ENCODE results near the gene NEU2.
"Not testable (repeated sequence)": the region's sequence is repeated elsewhere in the genome, so short reads cannot be mapped to it uniquely, and the experiment has no call there.

The NEU2 gene

DNA sequence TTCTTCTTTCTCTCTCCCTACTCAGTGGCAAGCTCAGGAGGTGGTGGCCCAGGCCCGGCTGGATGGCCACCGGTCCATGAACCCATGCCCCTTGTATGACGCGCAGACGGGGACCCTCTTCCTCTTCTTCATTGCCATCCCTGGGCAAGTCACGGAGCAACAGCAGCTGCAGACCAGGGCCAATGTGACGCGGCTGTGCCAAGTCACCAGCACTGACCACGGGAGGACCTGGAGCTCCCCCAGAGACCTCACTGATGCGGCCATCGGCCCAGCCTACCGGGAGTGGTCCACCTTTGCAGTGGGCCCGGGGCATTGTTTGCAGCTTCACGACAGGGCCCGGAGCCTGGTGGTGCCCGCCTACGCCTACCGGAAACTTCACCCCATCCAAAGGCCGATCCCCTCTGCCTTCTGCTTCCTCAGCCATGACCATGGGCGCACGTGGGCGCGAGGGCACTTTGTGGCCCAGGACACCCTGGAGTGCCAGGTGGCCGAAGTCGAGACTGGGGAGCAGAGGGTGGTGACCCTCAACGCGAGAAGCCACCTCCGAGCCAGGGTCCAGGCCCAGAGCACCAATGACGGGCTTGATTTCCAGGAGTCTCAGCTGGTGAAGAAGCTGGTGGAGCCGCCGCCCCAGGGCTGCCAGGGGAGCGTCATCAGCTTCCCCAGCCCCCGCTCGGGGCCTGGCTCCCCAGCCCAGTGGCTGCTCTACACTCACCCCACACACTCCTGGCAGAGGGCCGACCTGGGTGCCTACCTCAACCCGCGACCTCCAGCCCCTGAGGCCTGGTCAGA, 1.8 kb downstream of the NEU2 start:
- no peak for DNase-seq (ENCODE audit: low read depth)

DNA sequence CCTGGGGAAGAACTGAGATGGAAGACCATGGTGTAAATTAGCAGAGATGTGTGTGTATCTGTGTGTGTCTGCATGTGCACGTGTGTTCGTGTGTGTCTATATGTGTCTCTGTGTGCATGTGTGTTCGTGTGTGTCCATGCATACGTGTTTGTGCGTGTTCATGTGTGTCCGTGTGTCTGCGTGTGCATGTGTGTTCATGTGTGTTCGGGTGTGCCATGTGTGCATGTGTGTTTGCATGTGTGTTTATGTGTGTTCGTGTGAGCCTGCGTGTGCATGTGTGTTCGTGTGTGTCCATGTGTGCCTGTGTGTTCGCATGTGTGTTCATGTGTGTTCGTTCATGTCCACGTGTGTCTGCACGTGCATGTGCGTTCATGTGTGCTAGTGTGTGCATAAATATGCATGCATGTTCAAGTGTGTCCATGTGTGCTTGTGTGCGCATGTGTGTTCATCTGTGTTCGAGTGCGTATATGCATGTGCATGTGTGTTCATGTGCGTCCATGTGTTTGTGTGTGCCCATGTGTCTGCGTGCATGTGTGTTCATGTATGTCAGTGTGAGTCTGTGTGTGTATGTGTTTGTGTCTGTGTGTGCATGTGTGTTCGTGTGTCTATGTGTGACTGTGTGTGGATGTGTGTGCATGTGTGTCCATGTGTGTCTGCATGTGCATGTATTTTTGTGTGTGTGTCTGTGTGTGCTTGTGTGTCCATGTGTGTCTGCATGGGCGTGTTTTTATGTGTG, 3.1 kb downstream of the NEU2 start:
- no peak for DNase-seq (ENCODE audit: low read depth)

DNA sequence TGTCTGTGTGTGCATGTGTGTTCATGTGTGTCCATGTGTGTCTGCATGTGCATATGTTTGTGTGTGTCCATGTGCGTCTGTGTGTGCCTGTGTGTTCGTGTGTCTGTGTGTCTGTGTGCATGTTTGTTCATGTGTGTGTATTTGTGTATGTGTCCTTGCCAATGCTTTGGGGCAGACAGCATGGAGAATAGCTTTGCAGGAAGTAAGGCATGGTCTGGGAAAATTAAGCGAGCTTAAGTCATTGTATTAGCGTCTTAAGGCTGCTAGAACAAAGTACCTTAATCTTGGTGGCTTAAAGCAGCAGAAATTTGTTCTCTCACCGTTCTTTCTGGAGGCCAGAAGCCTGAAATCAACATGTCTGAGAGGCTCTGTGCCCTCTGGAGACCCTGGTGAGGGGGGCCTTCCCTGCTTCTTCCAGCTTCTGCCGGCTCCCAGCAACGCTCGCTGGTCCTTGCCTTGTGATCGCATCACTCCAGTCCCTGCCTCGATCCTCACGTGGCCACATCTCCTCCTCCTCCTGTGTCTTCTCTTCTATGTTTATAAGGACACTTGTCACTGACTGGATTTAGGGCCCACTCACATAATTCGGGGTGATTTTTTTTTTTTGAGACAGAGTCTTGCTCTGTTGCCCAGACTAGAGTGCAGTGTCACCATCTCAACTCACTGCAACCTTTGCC, 3.8 kb downstream of the NEU2 start:
- no peak for DNase-seq (ENCODE audit: low read depth)

DNA sequence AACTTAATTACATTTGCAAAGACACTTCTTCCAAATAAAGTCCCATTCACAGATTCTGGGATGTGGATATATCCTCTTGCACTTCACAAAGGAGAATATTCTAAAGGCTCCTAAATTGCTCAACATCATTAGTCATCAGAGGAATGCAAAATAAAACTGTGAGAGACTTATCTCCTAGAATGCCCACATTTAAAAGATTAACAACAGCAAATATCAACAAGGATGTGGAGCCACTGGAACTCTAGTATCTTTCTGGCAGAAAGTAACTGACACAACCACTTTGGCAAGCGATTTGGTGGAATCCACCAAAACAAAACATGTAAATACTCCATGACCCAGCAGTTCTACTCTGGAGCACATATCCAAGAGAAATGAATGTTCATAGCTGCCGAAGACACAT, 4.6 kb downstream of the NEU2 start:
- no peak for DNase-seq (ENCODE audit: low read depth)

DNA sequence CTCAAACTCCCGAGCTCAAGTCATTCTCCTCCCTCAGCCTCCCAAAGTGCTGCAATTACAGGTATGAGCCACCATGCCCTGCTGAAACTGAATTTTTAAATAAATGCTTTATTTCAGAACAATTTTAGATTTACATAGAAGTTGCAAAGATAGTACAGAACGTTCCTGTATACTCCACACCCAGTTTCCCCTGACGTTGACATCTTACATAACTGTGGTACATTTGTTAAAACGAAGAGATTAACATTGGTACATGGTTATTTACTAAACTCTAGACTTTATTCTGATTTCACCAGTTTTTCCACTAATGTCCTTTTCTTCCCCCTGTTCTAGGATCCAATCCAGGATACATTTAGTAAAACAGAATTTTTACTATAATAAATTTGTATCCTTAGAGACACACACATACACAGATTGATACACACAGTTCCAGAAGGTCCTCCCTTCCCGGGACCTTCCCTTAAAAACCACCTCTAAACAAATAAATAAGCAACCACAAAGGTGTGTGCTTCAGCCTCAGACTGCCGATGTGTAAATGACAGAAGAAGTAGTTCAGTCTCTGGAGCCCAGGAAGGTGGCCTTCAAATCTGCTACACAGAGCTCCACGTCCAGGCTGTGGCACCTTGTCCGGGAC, 6.9 kb downstream of the NEU2 start:
- no peak for DNase-seq (ENCODE audit: low read depth)

DNA sequence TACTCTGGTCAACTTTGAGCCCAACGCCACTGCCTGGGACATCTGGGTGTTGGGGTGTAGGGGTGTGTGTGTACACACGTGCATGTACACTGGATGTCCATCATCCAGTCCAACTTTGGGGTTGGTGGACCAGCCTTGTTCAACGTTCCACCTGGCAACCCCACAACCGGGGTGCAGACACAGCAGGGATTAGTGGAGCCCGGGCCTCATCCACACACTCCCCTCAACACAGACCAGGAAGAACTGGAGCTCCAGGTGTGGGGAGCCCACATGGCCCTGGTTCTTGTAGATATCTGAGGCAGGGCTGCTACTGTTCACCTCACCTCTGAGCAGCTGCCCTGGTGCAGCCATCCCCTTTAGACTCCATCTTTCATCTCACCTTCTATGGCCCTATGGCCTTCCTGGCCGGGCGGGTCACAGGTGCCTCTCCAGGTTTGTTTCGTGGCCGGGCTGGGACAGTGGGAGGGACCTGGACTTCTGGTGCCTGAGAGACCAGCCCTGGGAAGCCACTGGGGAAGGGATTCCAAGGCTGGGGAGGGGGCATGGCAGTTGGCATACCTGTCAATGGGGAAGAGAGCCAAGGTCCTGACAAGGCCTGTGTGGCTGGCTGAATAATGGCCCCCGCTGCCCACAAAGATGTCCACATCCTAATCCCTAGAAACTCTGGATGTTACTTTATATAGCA, 7.5 kb downstream of the NEU2 start:
- no peak for DNase-seq (ENCODE audit: low read depth)

DNA sequence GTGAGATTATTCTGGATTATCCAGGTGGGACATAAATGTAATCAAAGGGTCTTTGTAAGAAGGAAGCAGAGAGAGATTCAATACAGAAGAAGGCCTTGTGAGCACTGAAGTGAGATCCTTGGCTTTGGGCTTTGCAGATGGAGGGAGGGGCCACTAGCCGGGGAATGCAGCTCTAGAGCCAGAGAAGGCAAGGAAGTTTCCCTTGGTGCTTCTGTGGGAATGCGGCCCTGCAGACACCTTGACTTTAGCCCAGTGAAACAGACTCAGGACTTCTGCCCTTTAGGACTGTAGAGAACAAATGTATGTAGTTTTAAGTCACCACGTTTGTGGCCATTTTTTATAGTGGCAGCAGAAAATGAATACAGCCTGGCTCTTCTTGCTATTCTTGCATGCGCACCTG, 8.1 kb downstream of the NEU2 start:
- DNase-seq (ENCODE audit: low read depth) = no peak

DNA sequence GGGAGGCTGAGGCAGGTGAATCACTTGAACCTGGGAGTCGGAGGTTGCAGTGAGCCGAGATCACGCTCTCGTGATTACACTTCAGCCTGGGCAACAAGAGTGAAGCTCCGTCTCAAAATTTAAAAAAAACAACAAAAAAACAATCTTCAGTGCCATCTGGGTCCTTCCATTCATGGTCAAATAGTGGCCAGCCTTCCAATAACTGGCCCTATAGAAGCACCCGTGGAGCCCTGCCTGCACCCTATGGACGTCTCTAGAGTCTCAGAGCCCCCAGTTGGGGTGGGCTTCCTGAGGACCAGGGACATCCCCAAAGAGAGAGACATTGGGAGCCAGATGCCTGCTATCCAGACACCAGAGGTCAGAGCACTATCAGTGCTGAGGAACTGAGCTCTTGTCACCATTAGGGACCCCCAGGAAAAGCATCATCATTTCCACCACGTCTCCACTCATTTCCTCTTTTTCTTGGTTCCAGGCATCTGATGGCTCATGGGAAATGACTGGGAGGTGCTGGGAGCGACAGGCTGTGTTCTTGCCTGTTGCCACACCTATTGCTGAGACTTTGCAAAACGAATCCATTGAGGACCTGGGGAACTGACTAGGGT, 9.4 kb downstream of the NEU2 start:
- no peak for DNase-seq (ENCODE audit: low read depth)

DNA sequence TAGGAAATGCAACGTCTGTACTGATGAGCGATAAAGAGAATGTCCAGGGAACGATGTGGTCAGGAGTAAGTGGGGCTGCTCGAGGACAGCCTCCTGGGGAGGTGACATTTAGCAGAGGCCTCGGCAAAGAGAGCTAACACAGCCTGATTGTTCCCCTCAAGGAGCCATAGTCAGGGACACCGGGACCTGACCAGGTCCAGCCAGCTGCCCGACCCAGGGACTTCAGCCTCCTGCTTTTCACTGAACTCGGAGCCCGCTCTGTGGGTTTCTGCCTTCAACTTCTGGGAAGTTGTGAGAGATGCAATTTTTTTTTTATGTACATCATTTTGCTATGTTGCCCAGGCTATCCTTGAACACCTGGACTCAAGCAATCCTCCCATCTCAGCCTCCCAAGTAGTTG, 10.1 kb downstream of the NEU2 start:
- DNase-seq (ENCODE audit: low read depth) = no peak

DNA sequence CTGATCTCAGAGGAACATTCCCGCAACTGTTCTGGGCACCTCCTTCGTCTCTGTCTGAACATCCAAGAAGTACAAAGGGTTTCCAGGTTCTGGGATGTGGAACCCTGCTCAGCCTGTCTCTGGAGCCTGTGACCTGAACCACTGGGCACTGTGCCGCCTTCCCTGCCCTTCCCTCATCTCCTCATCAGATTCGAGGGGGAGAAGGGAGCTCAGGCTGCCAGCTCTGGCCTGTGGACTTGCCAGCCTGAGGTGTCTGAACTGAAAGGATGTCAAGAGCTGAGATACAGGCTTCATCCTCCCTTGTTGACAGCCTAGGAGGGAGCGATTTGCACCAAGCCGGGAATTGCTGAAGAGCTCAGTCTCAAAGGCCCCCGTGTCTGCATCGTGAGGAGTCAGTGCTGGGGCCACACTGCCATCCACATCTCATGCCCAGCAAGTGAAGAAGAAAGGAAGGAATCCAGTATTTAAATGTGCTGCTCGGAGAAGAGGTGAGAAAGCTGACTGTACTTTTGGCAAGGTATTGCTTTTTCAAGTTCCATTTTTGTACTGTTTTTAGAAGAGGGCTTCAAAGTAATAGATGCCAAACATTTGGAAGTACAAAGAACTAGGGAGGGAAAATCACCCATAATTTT, 12.6 kb downstream of the NEU2 start:
- no peak for DNase-seq (ENCODE audit: low read depth)

DNA sequence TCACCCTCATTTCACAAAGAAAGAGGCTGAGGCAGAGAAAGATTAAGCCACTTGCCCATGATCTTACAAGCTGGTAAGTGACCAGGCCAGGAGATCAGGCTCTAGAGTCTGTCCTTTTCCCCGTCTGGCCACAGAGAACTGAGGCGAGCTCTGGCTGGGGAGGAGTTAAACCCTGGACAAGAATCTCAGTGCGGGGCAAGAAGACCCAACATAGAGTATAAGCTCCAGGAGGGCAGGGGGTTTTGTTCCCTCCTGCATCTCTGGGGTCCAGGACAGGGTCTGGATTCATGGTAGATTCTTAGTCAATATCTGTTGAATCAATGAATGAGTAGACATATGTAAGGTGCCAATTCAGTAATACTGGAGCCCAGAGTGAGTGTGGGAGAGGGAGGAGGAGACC, 14.7 kb downstream of the NEU2 start:
- DNase-seq (ENCODE audit: low read depth) = no peak

DNA sequence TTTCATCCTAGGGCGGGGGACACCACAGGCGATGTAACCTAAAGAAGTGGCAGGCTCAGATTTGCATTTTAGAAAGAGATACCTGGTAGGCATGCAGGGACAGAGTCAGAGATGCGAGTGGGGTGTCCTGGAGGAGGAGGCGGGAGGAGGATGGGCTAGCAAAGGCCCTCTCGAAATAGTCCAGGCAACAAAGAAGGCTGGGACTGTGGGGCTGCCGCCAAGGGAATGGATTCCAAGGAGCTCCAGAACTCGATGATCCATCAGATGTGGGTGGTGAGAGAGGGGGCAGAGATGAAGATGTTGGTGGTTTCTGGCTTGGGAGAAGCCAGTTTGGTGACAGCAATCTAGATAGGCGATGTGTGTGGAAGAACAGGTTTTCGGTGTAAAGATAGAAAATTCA, 15.2 kb downstream of the NEU2 start:
- no peak for DNase-seq (ENCODE audit: low read depth)

DNA sequence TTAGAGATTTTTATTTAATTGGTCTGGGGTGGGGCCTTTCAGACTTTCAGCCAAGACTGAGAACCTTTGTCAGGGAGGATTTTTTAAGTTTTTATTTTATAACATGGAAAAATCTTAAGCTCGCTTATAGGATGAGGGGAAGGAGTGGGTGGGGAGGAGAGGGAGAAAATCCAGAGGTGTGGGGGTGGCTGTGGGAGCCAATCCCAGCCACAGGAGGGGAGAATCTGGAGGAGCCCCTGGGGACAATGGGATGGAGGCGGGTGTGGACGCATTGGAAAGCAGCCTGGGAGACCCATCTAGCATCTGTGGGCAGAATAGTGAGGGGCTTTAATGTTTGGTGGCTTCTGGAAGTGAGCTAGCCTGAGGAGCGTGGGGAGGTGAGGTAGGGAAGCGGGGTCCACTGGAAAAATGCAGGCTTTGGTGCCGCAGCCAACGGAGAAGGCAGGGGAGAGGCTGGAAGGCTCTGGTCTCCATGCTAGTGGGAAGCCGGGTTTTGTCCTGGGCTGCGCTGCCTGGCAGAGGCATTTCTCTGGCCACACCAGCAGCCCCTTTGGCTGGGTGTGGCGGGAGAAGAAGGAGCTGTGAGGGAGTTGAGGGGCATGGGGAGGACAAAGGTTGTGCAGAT, 16.2 kb downstream of the NEU2 start:
- DNase-seq (ENCODE audit: low read depth) = no peak

DNA sequence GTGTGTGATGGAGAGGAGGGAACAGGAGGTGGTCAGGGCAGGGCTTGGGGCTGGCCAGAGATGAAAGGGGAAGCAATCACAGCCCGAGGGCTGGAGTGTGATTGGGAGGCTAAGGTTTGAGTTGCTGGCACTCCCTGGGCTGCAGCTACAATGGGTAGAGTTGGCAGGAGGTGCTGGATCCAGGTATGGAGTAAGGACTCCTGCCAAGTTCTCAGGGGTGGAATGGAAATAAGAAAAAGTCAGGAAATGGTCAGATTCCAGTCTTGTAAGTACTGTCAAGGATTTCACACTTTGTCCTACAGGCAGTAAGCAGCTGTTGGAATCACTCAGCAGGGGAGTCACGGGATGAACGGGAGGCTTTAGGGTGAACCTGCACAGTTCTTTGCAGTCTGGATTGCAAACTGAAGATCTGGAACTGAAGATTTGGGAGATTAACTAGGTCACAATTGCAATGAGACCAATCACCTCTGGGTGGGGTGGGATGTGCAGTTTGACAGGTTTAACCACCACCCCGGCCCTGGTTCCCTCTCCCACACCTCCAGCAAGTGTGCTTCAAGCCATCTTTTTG, 16.8 kb downstream of the NEU2 start:
- DNase-seq (ENCODE audit: low read depth) = no peak

DNA sequence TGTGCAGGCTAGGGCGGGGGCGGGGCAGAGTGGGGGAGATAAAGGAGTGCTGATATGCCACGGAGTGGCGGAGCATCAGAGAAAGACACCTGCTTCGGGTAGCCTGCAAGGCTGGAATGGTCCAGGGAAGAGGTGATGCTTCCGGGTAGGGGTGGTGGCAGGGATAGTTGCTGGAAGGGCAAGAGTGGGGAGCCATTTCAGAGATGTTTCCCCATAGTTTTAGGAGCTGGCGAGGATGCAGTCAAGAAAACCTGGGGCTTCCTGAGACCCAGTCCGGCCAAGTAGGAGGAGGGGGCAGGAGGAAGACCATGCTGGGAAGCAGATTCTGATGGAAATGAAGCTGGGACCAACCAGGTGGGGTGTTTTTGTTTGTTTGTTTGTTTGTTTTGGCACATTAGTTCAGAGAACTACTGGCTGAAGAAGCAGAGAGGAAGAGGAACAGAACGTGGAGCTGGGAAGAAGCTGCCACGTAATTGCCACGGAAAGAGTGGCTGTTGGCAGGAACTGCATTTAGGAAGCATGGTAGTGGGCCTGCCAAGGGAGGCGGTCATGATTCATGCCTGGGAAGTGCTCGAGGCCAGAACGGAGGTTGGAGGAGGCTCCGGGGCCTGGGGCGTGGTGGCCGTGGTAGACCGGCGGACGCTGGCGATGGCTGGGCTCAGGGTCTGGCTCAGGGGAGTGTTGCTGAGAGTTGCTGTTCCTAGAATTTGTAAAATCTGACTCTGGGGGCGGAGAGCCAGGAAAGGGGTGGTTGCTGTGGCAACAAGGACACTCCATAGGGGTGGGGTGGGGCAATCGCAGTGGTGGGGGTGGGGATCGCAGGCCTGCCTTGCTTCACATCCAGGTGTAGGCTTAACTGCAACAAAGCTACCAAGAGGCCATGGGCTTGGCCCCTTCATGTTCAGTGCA, 19.0 kb downstream of the NEU2 start:
- no peak for DNase-seq (ENCODE audit: low read depth)

DNA sequence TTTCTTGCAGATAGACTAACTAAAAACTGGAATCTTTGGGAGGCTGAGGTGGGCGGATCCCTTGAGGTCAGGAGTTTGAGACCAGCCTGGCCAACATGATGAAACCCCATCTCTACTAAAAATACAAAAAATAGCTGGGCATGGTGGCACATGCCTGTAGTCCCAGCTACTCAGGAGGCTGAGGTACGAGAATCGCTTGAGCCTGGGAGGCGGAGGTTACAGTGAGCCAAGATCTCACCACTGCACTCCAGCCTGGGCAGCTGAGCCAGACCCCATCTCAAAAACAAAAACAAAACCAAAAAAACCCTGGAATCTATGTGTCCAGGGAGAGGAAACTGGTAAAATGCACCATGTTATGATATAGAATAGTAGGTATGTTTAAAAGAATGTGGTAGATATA, 20.0 kb downstream of the NEU2 start:
- not testable (repeated sequence) for DNase-seq (ENCODE audit: low read depth)

DNA sequence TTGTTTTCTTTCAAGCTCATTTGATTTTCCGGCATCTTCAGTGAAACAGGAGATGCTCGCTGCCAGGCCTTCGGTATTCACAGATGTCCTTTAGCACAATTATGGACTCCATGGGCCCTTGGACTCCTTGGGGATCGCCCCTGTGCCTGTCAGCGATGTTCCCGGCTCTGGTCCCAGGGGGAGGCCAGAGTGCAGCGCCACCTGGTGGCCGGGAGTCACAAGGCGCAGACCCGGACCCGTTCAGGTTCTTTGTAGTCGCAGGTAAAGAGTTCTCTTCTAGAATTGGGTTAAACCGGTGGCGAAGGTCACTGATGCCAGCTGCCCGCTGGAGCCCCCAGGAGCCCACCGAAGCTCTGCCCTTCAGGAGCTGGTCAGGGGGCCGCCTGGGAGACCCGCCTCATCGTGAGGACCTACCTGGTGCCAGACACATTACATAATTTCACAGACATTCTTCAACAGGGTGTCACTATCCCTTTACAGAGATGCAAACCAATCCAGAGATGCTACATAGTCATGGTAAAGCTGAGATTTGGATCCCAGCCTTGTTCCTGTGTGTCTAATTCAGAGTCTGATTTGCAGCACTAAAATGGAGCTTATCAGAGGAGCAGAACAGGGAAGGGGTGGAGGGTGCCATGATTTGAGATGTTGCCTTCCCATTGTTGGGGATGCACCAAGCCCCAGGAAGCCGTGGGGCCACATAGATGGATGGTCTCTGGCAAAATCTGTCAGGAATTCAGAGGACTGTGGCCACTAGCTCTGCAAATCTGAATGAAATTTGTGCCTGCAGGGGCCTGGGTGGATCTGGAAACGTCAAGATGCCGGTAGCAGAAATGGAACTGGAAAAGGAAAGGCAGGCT, 21.7 kb downstream of the NEU2 start:
- peak; percentile 65 for DNase-seq (ENCODE audit: low read depth)

DNA sequence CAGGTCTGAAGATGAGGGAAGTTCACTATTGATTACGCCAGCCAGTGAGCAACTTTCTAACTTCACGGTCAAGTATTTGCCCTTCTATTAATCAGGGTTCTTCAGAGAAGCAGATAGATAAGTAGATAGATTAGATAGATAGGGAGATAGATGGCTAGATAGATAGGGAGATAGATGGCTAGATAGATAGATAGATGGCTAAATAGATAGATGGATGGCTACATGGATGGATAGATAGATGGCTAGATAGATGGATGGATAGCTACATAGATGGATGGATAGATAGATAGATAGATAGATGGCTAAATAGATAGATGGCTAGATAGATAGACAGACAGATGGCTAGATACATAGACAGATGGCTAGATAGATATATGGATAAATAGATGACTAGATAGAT, 22.9 kb downstream of the NEU2 start:
- no peak for DNase-seq (ENCODE audit: low read depth)
